GM10248 (cell line): ENCODE measurements around the gene TNFRSF8.

Source experiments
- CTCF ChIA-PET: fragments of 300-600 bp; sonication (Branson Sonifier 250); formaldehyde crosslinking; extraction: SDS; loops from one replicate; lab custom pipeline; 2021; ENCODE audit warnings: antibody characterized with exemption; lab: Yijun Ruan, JAX
- POLR2A ChIA-PET: fragments of 350-650 bp; sonication (Branson Sonifier 250); formaldehyde crosslinking; extraction: SDS; loops from one replicate; lab custom pipeline; 2020; ENCODE audit warnings: antibody characterized with exemption; lab: Yijun Ruan, JAX
- DNase-seq: peaks from one replicate; pipeline ENCODE4 v3.0.0; 2012; ENCODE audit errors: extremely low spot score
- TF ChIP-seq, protein P1 (sequence below): IDR thresholded peaks from 2 replicates; pipeline ENCODE4 v1.5.1; 2012; ENCODE audit warnings: mild to moderate bottlenecking, low read depth; ENCODE audit errors: extremely low read depth, missing control alignments, control extremely low read depth

Gene TNFRSF8

DNA sequence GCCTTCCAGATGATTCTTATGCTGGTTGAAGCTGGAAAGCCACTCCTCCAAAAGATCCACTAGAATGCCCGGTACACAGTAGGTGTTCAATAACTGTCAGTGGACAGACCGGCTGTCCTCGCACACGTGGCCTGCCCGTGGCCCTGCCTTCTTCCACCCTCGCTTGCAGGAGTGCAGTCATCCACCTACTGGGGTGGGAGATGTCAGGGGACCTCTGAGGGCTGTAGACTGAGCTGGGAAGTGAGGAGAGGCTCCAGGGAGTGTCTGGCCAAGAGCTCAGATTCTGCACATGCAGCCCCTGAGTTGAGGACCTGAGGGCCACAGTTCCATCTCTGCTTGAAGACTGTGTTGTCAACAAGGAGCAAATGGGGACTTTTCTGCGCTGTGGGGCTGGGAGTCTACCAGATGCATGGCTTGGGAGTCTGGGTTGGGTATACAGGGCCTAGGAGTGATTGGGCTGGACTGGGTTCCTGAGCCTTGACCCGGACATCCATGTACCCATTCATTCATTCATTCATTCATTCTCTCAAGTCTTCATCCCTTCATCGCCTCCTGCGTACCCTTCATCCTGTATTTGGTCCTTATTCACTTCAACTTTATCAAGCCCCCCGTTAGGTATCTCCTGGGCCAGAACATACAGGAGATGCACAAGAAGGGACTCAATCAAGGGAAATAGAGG is 99.5 kb downstream of the TNFRSF8 start:
- no peak for DNase-seq
- ChIA-PET POLR2A (interaction anchor here (0.6 to 2.3 kb wide), 4 partner anchors 10 to 254 kb away, joined by 3 to 5 read pairs (median 4); no protein-coding TSS in a partner anchor), CTCF (interaction anchor here (1.0 to 2.9 kb wide), 11 partner anchors 10 to 84 kb away, joined by 3 to 14 read pairs (median 4); partner anchors contain the start of gene VPS13D)
- TF ChIP-seq, protein P1, sequence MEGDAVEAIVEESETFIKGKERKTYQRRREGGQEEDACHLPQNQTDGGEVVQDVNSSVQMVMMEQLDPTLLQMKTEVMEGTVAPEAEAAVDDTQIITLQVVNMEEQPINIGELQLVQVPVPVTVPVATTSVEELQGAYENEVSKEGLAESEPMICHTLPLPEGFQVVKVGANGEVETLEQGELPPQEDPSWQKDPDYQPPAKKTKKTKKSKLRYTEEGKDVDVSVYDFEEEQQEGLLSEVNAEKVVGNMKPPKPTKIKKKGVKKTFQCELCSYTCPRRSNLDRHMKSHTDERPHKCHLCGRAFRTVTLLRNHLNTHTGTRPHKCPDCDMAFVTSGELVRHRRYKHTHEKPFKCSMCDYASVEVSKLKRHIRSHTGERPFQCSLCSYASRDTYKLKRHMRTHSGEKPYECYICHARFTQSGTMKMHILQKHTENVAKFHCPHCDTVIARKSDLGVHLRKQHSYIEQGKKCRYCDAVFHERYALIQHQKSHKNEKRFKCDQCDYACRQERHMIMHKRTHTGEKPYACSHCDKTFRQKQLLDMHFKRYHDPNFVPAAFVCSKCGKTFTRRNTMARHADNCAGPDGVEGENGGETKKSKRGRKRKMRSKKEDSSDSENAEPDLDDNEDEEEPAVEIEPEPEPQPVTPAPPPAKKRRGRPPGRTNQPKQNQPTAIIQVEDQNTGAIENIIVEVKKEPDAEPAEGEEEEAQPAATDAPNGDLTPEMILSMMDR: no peak

DNA sequence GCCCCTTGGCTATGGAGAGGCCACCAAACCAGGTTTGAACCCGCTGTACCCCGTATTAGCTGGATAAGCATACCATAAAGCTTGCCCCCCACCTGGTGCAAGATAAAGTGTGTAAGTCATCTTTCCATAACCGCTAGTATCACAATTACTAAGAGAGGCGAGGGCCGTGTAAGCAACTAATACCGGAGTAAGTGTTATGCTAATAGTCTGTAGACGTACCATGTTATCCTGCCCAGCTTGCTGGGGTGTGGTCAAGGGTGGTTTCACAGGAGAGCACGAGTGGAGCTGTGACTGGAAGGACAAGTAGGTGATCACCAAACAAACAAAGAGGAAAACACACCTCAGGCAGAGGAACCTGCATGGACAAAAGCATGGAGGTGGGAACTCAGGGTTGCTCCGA is 100.1 kb downstream of the TNFRSF8 start:
- CTCF ChIA-PET: interaction anchor here (1.0 to 2.9 kb wide), 5 partner anchors 14 to 67 kb away, joined by 3 to 14 read pairs (median 4); partner anchors contain the start of gene VPS13D
- DNase-seq: no peak
- POLR2A ChIA-PET: interaction anchor here (0.6 to 2.3 kb wide), 3 partner anchors 16 to 254 kb away, joined by 3 to 5 read pairs (median 4); no protein-coding TSS in a partner anchor
- TF ChIP-seq, protein P1: no peak

DNA sequence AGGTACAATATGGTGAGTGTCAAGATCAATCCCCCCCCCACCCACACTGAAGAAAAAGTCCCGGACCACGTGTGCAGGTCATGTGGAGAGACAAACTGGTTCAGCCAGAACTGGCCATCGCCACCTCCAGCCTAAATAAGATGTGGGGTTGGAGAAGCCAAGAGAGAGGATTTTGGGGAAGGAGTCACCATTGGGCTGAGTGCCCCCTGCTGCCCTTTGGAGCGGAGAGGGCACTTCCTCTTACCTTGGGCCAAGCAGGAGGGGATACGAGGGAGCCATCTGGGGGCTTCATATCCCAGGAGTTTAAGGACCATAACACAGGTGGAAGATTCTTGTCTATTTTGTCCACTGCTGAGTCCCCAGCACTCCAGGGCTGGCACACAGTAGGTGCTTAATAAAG is 101.1 kb downstream of the TNFRSF8 start:
- CTCF ChIA-PET: interaction anchor here (0.8 to 1.6 kb wide), 5 partner anchors 10 to 45 kb away, joined by 3 to 8 read pairs (median 6); no protein-coding TSS in a partner anchor
- TF ChIP-seq, protein P1: no peak
- POLR2A ChIA-PET: interaction anchor here (0.6 kb wide), 1 partner anchor 1115 kb away, joined by 11 read pairs; no protein-coding TSS in a partner anchor
- no peak for DNase-seq

DNA sequence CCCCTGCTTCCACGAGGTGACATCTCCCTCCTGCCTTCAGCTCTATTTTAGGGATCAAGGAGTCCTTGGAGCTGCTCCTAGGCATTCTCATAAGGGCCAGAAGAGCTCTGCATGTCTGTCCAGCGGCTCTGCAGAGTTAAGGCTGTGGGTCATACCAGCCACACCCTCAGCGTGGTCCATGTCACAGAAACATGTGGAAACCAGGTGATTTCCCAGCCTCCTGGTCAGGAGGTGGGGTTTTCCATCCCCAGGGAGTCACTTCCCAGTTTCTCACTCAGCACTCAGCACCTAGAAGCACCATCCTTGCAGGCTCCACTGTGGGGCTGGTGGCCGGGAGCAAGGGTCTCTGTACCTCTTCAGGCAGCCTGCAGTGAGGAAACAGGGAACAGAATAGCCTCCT is 102.2 kb downstream of the TNFRSF8 start:
- ChIA-PET POLR2A (no interaction called here), CTCF (interaction anchor here (0.9 to 1.6 kb wide), 7 partner anchors 13 to 46 kb away, joined by 3 to 8 read pairs (median 6); no protein-coding TSS in a partner anchor)
- TF ChIP-seq, protein P1: no peak
- DNase-seq: no peak

DNA sequence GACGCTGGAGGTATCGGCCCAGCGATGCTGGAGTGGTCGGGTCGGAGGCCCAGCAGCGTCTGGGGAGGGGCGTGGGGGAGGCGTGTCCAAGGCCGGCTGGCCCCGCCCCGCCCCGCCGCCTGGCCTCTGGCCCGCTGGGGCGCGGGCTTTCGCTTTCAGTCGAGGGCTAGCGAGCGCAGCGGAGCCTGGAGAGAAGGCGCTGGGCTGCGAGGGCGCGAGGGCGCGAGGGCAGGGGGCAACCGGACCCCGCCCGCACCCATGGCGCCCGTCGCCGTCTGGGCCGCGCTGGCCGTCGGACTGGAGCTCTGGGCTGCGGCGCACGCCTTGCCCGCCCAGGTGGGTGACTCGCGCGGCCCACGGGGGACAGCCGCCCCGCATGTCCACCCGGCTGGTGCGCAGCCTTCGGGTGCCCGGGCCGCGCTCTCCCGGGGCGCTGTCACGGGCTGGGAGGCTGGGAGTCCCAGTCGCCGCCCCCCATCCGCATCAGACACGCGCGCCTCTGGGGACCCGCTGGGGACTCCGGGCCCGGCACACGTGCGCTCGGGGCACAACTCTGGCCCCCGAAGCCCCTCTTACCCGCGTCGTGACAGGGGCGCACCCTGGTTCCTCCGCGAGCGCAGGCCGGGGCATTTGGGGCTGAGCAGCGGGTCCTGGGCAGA is 103.9 kb downstream of the TNFRSF8 start, which contains the start of gene TNFRSF1B:
TSS of gene TNFRSF1B (plus strand) at position 158 of the 659 bp plus-strand sequence. CDS start at position 259, 101 bp downstream.
- peak; percentile 93 for DNase-seq
- CTCF ChIA-PET: interaction anchor here (0.7 to 1.3 kb wide), 5 partner anchors 10 to 42 kb away, joined by 3 to 4 read pairs (median 3); no protein-coding TSS in a partner anchor
- POLR2A ChIA-PET: no interaction called here
- TF ChIP-seq, protein P1: no peak

DNA sequence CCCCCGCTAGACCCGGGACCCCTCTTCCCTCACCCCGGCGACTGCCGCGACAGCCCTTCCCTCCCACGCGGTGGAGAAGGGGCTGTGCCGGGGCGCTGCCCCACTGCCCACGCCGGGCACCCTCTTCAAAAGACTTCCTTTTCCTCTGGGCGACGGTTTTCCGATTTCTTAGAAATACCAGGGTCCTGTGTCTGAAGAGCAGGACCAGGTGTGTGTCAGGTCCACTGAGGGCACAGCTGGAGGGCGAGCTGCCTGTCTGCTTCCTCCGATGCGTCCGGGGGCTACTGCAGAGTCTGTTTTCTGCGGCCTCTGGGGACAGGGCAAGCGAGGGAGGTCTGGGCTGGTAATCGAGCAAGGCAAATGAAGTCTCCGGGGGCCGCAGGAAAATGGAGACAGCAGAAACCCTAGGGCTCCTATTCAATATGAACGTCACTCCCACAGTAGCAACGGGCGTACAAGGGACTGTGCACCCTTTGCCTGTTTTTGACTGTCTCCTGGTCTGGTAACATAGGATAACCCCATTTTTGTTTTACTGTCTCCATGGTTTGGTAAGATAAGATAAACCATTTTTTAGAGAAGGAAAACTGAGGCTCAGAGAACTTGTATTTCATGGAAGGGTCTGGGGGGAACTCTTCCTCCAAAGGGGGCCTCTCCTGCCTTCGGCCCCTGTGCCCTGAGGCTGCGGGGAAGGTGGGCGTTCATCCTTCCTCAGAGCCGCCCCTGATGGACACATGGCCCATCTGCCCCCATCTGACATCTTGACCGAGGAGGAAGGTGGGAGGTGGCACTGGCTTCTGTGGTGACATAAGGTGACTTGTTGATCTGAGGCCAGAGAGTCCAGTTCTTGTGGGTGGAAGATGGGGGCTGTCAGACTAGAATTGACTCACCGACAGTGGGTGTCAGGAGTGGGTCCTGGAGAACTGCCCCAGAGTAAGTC is 104.7 kb downstream of the TNFRSF8 start:
- POLR2A ChIA-PET: no interaction called here
- TF ChIP-seq, protein P1: no peak
- DNase-seq: no peak
- CTCF ChIA-PET: interaction anchor here (1.2 to 2.5 kb wide), 4 partner anchors 15 to 43 kb away, joined by 3 to 8 read pairs (median 4); no protein-coding TSS in a partner anchor
